HAP-1 (cell line): ENCODE results near the gene BNC2.

ENCODE experiments used
- DNase-seq, 2 experiments: peaks; one replicate each; pipeline ENCODE4 v3.0.0-alpha.2; 2016 to 2020; ENCODE audit warnings: low spot score in 2 of 2
- H3K27me3 ChIP-seq: fragments of 250-450 bp; sonication (Bioruptor Pico); 2 replicates; pipeline ENCODE4 v1.5.1; 2020; ENCODE audit warnings: low read depth, mild to moderate bottlenecking, moderate library complexity
- H3K36me3 ChIP-seq: fragments of 250-450 bp; sonication (Bioruptor Pico); replicated peaks from 2 replicates; pipeline ENCODE4 v1.5.1; 2020; ENCODE audit warnings: mild to moderate bottlenecking
- H3K4me1 ChIP-seq: fragments of 250-450 bp; sonication (Bioruptor Pico); 2 replicates; pipeline ENCODE4 v1.5.1; 2020; ENCODE audit warnings: mild to moderate bottlenecking
- H3K4me3 ChIP-seq: fragments of 250-450 bp; sonication (Bioruptor Pico); 2 replicates; pipeline ENCODE4 v1.5.1; 2020; ENCODE audit warnings: mild to moderate bottlenecking, moderate library complexity
- H3K9me3 ChIP-seq: fragments of 250-450 bp; sonication (Bioruptor Pico); 2 replicates; pipeline ENCODE4 v1.5.1; 2020; ENCODE audit warnings: mild to moderate bottlenecking, moderate library complexity
- in situ Hi-C: fragments of 300-500 bp; cut with MboI; formaldehyde crosslinking; loops from 3 replicates; pipeline ENCODE4 v1.14.3; 2020; ENCODE audit warnings: low sequenced_read_pairs, inconsistent platforms, mixed read lengths

Gene BNC2

DNA sequence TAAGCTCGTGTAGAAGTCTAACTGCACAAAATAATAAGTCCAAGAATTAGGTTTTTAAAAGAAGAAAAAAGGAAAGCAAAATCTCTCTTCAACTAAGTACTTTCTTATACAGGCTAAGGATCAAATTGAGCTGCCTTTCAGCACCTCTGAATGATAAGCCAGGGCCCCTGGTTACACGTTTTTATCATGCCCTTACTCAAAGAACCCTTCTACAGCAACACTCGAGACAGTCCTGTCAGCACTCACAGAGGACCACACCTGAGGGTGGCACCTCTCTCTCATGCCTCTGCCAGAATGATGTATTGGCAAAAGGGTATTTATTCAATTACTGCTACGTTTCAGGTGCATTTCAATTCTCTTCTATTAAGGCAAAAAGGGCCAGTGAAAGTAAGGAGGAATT is 150.5 kb downstream of the BNC2 start:
- peaks cover 9% of the 10 kb centered on the region for H3K4me1 ChIP-seq
- in situ Hi-C loops = no loop called here
- no peak overlapping the region for H3K4me3 ChIP-seq

GRCh38 chr9:16718952-16719351 is 151.5 kb downstream of the BNC2 start:
- Histone ChIP-seq H3K4me1 (peaks cover 9% of the 10 kb centered on the region), H3K4me3 (no peak overlapping the region), H3K9me3 (no peaks in the 10 kb centered on the region), H3K36me3 (no peaks in the 10 kb centered on the region), H3K27me3 (no peaks in the 10 kb centered on the region)
- in situ Hi-C loops = no loop called here
- DNase-seq = no peak

More for the DNA sequence above, 150.5 kb downstream of the BNC2 start:
- no peak for DNase-seq
- no peaks in the 10 kb centered on the region for H3K9me3 ChIP-seq
- H3K36me3 ChIP-seq = no peaks in the 10 kb centered on the region
- no peaks in the 10 kb centered on the region for H3K27me3 ChIP-seq

DNA sequence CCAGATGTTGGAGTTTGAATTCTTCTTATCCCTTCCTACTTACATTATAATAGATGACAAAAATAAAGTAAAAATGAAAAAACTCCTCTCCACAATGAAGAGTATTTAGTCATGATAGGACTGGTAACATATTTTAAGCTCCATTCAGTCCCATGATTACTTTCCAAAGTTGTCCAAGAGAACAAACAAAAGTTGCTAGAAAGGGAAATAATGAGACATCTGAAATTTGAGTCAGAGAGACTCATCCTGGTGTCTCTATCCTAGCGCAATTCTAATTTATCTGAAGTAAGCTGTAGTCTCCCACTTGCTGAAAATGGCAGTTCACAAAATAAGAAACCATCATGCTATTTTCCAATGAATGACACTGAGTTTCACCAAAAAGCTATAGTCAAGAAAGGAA is 152.2 kb downstream of the BNC2 start:
- H3K36me3 ChIP-seq = no peaks in the 10 kb centered on the region
- H3K27me3 ChIP-seq = no peaks in the 10 kb centered on the region
- peaks cover 9% of the 10 kb centered on the region for H3K4me1 ChIP-seq
- in situ Hi-C loops = no loop called here
- H3K4me3 ChIP-seq = no peak overlapping the region
- H3K9me3 ChIP-seq = no peaks in the 10 kb centered on the region
- no peak for DNase-seq

DNA sequence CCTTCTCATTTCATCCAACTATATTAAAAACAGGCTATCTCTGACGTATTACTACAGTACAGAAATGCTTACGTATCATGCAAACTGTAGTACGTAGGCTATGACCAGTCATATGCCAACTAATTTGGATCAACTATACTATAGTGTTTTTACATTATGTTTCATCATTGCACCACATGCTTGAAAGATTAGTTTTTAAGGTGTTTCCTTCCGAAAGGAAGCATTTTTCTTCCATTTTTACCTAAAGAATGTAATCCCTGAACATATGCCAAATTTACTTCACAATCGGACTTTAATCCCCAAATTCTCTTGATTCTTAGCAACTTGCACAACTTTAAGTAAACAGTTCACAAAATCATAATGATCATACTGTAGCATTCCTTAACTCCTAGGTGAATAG is 153.9 kb downstream of the BNC2 start:
- Histone ChIP-seq H3K4me1 (peaks cover 9% of the 10 kb centered on the region), H3K4me3 (no peak overlapping the region), H3K36me3 (no peaks in the 10 kb centered on the region), H3K27me3 (no peaks in the 10 kb centered on the region), H3K9me3 (no peaks in the 10 kb centered on the region)
- in situ Hi-C loops = no loop called here
- no peak for DNase-seq

DNA sequence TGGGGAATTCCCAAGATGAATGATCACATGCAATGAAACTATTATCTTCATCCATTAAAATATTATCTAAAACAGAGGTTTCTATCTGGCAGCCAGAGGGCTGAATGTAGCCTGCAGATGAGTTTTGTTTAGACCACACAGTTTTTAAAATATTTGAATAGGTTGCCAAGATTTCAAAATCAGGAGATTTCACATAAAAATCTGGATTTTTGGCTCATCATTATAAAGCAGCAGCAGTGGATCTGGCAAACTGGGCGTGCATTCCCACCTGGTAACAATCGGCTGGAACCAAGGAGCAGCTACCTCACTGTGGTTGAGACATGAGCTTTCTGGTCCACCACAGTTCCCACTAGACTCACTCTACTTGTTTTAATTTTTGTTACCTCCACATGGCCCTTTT is 155.1 kb downstream of the BNC2 start:
- no peaks in the 10 kb centered on the region for H3K9me3 ChIP-seq
- no peaks in the 10 kb centered on the region for H3K27me3 ChIP-seq
- peaks cover 9% of the 10 kb centered on the region for H3K4me1 ChIP-seq
- H3K36me3 ChIP-seq = no peaks in the 10 kb centered on the region
- in situ Hi-C loops = no loop called here
- DNase-seq = no peak
- no peak overlapping the region for H3K4me3 ChIP-seq

- no peaks in the 10 kb centered on the region for H3K36me3 ChIP-seq
- no peak overlapping the region for H3K4me3 ChIP-seq
- in situ Hi-C loops = no loop called here
- H3K4me1 ChIP-seq = peaks cover 24% of the 10 kb centered on the region
- H3K9me3 ChIP-seq = no peaks in the 10 kb centered on the region
- DNase-seq = no peak
- no peaks in the 10 kb centered on the region for H3K27me3 ChIP-seq
These were observed 157.7 kb downstream of the BNC2 start for GRCh38 chr9:16712787-16713186.

- Histone ChIP-seq H3K4me3 (no peak overlapping the region), H3K9me3 (no peaks in the 10 kb centered on the region), H3K27me3 (no peaks in the 10 kb centered on the region), H3K4me1 (peaks cover 22% of the 10 kb centered on the region), H3K36me3 (no peaks in the 10 kb centered on the region)
- no peak for DNase-seq
- in situ Hi-C loops = no loop called here
These were observed 159.6 kb downstream of the BNC2 start for GRCh38 chr9:16710888-16711287.

DNA sequence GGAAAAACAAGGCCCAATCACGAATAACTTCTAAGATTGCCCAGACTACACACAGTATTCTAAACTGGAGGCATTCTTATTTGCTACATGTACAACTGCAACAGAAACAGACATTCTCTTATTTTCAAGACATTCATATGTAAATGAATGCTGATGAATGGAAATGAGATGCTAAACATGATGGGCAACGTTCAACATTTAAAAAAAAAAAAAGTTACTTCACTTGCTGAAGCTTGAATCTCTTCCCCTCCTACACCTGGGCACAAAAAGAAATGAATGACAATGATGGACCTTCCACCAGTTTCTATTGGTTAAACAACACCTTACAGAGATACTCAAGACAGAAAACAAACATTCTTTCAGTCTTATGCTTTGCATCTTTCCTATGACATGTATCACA is 160.5 kb downstream of the BNC2 start:
- H3K27me3 ChIP-seq = no peaks in the 10 kb centered on the region
- H3K9me3 ChIP-seq = no peaks in the 10 kb centered on the region
- in situ Hi-C loops = no loop called here
- DNase-seq = no peak
- no peak overlapping the region for H3K4me3 ChIP-seq
- H3K4me1 ChIP-seq = peaks cover 26% of the 10 kb centered on the region
- H3K36me3 ChIP-seq = no peaks in the 10 kb centered on the region

GRCh38 chr9:16708656-16709435 is 161.6 kb downstream of the BNC2 start:
- in situ Hi-C loops = no loop called here
- Histone ChIP-seq H3K36me3 (no peaks in the 10 kb centered on the region), H3K9me3 (no peaks in the 10 kb centered on the region), H3K27me3 (no peaks in the 10 kb centered on the region), H3K4me1 (peaks cover 28% of the 10 kb centered on the region), H3K4me3 (no peak overlapping the region)
- DNase-seq = no peak

GRCh38 chr9:16705111-16705604 is 165.3 kb downstream of the BNC2 start:
- no peaks in the 10 kb centered on the region for H3K27me3 ChIP-seq
- H3K9me3 ChIP-seq = no peaks in the 10 kb centered on the region
- peaks cover 26% of the 10 kb centered on the region for H3K4me1 ChIP-seq
- H3K4me3 ChIP-seq = no peak overlapping the region
- peak; percentile 70 to 84 for DNase-seq
- in situ Hi-C loops = no loop called here
- no peaks in the 10 kb centered on the region for H3K36me3 ChIP-seq

DNA sequence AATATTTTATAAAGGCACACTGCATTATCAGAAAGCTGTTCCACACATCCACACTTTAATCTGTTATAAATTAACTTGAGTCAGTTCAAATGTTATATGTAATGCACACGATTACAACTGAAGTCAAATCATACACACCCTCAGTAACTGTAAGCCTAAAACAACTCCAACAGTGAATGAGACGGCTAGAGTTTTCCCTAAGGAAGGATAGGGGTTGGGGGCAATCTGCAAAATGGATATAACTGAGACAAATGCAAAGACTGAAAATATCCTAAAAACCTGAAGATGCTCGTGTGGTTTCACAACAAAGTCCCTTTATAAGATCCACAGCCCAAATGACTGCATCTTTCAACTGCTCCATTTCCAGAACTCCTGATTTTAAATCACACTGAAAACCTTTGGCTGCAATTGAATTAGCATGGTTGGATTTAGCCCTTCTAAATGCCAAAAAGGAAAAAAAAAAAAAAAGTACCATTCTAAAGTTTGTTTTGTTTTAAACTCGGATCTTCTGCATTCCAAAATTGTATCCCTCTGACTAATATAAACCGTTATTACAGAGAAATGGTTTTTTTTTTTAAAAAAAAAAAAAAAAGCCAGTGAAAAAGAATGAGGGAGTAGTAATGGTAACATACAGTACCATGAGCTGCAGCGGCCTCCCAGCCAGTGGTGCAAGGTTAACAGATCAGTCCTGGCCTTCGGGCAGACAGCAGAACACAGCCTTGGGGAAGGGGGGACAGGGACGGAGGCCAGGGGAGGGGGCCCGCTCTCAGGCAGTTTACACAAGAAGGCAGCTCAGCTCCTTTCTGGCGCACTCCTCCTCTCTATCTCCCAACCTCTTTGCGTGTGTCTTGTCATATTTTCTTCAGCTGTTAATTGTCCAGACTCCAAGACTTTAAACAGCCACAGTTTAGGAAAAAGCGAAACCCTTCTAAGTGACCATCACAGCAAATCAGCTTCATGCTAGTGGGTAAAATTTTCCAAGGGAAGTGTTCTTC is 166.1 kb downstream of the BNC2 start:
- no peak overlapping the region for H3K4me3 ChIP-seq
- H3K27me3 ChIP-seq = no peaks in the 10 kb centered on the region
- H3K9me3 ChIP-seq = no peaks in the 10 kb centered on the region
- peaks cover 21% of the 10 kb centered on the region for H3K4me1 ChIP-seq
- DNase-seq = peak in 1 of 2 experiments; percentile 50
- in situ Hi-C loops = no loop called here
- no peaks in the 10 kb centered on the region for H3K36me3 ChIP-seq

- no peak for DNase-seq
These were observed 169.1 kb downstream of the BNC2 start for GRCh38 chr9:16701347-16701746.

GRCh38 chr9:16693616-16694015 is 176.9 kb downstream of the BNC2 start:
- H3K9me3 ChIP-seq = no peaks in the 10 kb centered on the region
- no peak for DNase-seq
- H3K4me3 ChIP-seq = no peak overlapping the region
- H3K27me3 ChIP-seq = no peaks in the 10 kb centered on the region
- H3K4me1 ChIP-seq = no peaks in the 10 kb centered on the region
- in situ Hi-C loops = no loop called here
- H3K36me3 ChIP-seq = no peaks in the 10 kb centered on the region

More at GRCh38 chr9:16701347-16701746, 169.1 kb downstream of the BNC2 start:
- peaks cover 11% of the 10 kb centered on the region for H3K4me1 ChIP-seq
- H3K36me3 ChIP-seq = no peaks in the 10 kb centered on the region
- no peaks in the 10 kb centered on the region for H3K27me3 ChIP-seq
- no peak overlapping the region for H3K4me3 ChIP-seq
- no peaks in the 10 kb centered on the region for H3K9me3 ChIP-seq
- in situ Hi-C loops = no loop called here

DNA sequence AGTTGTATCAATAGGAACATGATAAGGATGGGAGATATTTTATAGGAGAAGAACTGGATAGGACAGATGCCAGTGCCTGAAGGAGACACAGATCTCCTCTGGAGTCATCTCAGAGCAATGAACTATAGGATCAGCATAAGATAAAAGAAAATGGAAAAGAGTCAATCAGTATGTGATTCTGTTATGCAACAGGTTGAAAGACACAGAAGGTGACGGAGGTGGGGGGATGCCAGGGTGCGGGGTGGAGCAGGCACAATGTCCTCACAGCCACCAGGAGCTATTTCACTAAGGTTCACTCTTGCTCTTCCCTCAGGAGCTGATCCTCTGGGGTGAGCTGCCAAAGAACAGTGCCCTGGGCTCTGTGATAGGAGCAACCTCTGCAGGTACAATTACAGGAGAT is 179.8 kb downstream of the BNC2 start:
- Histone ChIP-seq H3K36me3 (no peaks in the 10 kb centered on the region), H3K27me3 (no peaks in the 10 kb centered on the region), H3K9me3 (no peaks in the 10 kb centered on the region), H3K4me1 (no peaks in the 10 kb centered on the region), H3K4me3 (no peak overlapping the region)
- no peak for DNase-seq
- in situ Hi-C loops = no loop called here
